Stimulated activated CD8-positive, alpha-beta memory T cell treated with anti-CD3 and anti-CD28 coated beads, Interleukin-12 subunit alpha, Interleukin-12 subunit beta, amount 100 ng/mL, for 24 hours (primary cell): ENCODE data around the gene TFF2.

Source experiments
- DNase-seq: peaks from one replicate; pipeline ENCODE4 v3.0.0-alpha.2; 2020; ENCODE audit errors: extremely low read depth

TFF2 gene

DNA sequence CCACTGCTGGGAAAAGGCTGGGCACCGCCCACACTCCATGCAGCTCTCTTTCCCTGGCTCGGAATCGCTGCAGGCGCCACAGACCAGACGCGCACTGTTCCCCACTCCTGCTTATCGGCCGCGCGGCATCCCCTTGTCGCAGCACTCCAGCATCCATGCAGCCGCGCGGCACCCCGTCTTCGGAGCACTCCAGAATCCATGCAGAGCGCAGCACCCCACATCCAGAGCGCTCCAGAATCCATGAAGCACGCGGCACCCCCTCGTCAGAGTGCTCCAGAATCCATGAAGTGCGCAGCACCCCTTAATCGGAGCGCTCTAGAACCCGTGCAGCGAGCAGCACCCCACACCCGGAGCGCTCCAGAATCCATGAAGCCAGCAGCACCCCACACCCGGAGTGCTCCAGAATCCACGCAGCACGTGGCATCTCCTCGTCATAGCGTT lies 45.1 kb downstream of the TFF2 start:
- no peak for DNase-seq

DNA sequence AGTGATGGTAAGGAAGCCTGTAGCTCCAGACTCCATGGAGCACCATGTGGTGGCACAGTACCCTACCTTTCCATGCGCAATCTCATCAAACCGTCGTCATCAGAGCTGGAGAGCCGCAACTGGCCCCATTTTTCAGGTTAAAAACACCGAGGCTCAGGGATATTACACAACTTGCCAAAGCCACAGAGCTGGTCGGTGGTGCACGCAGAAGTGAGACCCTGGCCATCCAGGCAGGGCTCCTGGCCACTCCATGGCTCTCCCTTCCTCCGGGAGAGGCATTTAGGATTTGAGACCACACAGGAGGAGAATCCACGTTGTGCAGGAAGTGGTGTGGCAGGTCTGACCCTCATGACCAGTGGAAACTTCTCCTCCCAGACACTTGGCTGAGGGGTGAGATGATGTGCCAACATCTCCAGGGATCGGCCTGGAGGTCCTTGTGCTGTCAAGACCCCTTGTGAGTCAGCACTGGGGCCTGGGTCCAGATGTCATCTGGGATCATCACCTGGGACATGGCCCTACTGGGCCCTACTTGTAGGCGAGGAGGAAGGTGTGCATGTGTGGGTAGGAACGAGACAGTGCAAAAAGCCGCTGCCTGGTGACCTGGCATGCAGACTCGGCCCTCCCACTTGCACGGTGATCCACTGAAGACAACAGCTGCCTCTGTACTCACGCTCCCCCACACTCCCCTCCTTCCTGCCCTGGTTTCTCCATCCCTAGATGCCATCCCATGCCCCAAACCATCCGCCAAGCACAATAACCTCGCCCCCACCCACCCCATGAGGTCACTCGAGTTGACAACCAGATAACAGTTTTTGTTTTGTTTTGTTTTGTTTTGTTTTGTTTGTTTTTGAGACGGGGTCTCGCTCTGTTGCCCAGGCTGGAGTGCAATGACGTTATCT lies 46.0 kb downstream of the TFF2 start:
- no peak for DNase-seq

DNA sequence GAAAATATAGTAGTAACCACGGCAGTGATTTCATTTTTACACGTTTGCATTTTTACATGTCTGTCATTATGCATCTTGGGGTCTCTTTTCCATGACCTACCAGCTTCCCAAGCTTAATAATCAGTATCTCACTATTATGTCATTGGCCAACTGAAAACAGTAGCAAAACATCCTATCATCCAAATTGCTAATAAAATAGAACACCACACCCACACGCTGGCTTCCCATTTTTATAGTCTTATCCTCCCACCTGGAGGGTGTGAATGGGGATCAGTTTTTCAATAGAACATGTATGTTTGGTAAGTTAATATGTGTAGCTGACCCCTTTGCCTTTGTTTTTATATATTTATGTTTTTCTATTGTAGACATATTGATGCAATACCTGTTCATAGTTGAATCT lies 47.4 kb downstream of the TFF2 start:
- no peak for DNase-seq

DNA sequence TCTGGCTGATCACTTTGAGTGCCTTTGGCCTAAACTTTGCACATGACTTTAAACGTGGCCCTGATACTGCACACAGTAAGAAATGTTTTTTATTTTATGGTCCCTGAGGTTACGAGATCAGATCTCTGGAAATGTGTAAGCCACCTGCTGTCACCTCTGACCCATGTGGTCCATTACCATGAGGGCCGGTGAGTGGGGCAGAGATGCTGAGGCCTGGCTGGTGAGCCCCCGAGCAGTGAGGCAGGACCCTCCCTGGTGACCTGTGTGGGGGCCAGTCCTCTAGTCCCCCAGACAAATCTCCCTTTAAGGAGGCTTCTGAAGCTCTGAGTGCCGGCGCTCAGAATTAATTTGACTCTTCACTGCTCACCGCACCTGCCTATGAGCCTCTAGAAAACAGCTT lies 48.0 kb downstream of the TFF2 start:
- DNase-seq: no peak

DNA sequence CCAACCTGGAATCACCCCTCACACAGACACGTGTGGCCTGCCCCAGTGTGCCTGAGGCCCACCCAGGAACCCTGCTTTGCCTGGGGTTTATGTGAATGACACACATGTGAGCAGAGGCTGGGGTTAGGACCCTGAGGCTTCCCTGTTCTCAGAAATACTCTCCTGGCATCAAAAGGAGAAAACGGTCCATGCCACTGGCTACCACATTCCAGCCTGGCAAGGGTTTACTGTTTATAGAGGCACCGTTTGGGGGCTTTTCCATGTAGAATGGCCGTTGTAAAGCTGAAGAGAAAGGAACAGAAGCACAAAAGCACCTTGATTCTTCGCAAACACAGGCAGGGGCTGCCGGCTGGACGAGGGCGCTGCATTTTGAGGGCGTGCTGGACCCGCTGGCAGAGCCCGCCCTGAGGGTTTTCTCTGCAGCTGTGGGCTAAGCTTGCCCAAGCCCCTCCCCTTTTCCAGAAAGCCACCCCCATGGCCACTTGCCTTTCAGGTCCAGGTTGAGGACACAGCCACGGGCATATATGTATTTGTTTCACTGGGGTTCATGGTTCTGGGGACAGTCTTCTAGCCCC lies 48.6 kb downstream of the TFF2 start:
- DNase-seq: no peak

DNA sequence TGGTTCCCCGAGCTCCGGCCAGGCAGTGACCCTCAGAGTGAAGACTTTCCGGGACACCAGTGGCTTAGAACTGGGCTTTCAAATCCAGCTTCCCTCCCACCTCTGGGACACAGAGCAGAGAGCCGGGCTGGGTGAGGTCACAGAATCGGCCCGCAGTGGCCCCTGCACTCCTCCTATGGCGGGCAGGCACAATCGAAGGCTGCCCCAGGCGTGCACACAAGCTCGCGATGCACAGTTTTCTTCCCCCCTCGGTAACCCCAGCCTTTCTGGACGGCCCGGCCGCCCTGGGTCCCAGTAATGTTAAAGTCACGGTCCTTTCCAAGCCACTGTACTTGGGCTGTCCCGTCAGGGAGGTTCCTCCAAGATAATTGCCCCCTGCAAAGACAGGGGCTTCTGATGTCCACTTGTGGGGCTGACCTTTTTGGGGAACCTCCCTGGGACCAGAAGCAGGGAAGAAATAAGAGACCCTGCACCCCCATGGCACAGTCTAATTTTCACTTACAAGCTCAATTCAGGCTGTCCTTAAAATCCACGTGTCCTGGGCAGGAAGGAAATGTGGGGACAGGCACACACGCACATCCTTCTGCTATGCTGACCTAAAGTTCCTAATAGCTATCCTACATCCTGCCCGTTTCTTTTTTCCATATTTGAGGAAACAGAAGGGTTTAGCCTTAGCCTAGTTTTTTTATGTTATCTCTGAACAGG lies 49.3 kb downstream of the TFF2 start:
- DNase-seq: no peak

DNA sequence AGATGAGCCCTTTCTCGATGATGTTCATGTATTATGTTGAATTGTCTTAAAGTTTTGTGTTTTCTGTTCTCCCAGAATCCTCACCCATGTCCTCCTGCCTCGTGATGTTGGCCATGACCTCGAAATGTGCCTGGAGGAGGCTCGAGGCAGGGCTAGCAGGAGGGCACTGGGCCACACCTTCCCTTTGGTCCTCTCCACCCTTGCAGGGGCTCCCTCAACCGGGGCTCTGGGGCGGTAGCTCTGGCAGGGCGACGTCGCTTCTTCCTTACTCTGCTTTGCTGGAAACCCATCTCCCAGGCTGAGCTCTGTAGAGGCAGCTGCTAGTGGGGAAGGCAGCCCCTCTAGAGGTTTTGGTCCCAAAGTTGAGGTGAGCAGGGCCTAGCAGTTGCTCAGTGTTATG lies 49.8 kb downstream of the TFF2 start:
- DNase-seq: no peak

DNA sequence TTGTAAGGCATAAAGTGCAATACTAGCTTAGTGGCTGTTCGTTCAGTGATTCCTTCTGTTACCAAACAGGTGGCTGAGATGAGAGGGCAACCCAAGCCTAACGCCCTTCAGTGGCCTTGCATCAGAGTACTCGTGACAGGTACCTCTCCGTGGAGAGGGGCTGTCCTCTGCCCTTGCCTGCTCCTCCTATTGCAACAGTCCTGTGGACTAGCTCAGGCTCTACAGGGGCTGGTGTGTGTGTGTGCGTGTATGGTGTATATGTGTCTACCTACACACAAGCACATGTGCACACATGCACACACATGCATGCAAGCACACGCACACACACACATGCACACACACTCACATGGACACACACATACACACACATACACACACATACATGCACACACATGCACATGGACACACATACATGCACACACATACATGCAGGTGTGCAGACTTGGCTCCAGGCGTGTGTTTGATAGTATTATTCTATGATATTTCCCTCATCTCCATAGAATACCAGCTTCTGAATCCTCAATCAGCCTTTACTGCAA lies 50.7 kb downstream of the TFF2 start:
- DNase-seq: no peak

DNA sequence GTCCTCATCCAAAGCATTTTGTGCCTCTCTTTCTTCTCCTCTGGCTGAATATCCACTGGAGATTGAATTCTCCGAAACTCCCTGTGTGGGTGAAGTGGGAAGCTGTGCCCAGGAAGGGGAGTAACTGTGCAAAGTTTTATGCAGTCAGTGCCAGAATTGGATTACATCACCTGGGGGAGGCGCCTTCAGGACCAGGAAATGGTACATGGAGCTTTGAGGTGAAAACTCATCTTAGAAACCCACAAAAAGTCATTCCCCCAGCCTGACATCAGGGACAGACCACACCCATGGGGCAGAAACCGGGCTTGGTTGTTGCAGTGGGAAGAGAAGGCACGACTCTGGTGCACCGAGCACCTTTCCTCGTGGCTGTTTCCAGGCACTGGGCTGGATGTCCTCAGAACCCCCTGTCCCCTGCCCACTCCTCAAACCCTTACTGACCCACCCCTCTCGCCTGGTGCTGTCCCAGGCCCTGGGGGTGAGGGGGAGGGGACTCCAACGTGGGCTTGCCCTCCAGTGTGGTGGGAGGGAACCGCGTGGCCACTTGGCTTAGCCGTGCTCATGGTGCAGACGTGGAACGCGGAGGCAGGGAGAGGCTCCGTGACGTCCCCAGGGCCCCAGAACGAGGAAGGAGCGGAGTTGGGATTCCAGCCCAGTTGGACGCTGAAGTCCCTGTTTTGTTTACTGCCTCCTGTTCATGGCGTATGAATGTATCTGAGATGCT lies 51.3 kb downstream of the TFF2 start:
- DNase-seq: no peak

DNA sequence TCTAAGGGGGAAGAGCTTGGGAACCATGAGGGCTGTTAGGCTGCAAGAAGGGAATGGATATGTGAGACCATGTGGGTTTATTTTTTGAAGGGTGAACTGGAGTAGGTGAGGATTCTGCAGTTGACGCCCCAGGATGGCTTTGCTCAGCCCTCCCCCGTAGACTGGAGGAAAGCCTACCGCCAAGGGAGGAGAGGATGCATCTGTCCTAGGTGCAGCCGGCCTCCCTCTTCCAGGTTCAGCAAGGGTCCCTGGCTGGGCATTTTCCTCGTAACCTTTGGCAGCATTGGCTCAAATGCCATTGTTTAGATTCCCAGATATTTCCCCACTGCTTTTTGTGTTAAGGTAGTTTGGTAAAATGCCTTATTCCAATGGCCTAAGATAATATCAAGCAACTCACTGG lies 52.1 kb downstream of the TFF2 start:
- DNase-seq: no peak

DNA sequence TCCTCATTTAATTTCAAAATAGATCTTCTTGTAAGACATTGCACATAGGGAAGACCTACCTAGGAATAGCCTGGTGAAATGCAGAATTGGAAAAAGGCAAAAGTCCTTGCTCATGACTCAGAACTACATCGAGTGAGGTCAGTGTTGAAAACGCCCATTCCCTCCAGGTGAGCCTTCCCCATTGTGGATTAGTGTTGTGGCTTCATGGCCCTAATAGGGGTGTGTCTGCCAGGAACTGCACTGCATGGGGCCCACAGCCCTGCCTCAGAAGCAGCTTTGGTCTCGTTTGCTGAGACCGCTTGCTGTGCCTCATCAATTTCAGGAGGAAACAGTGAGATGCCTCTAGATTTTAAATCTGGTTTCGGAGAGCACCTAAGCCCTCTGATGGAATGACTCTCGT lies 52.6 kb downstream of the TFF2 start:
- DNase-seq: no peak

DNA sequence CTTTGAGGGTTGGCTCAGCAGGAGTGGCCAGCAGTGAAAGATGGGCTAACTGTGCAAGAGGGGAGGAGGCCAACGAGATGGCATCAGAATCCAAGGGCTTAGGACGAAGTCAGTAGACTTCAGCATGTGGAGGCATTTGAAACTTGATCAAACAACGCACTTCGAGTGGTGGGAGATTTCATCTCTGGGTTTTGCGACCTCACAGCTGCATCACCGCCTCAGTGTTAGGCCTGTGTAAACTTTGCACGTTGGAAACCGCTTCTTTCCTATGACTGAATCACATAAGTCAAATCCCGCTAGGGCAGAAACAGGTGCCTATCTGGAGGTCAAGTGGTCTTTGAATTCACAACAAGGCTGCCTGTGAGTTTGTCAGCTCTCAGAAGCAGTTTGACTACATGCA lies 53.4 kb downstream of the TFF2 start:
- DNase-seq: no peak

DNA sequence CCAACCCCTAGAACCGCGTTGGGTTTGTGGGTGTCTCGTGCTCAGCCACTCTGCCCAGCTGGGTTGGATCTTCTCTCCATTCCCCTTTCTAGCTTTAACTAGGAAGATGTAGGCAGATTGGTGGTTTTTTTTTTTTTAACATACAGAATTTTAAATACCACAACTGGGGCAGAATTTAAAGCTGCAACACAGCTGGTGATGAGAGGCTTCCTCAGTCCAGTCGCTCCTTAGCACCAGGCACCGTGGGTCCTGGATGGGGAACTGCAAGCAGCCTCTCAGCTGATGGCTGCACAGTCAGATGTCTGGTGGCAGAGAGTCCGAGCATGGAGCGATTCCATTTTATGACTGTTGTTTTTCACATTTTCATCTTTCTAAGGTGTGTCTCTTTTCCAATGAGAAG lies 54.3 kb downstream of the TFF2 start:
- no peak for DNase-seq
